Measurements from ENCODE around the gene CCDC12. TPM values are rescaled to one million over a fixed set of nuclear protein-coding genes. Genes with fewer than 3 reads are reported as not detected.

The CCDC12 gene
- total and polyA plus RNA-seq, 4 experiments from 2014 or later = 59.3 to 102 (median 73.0) TPM

DNA sequence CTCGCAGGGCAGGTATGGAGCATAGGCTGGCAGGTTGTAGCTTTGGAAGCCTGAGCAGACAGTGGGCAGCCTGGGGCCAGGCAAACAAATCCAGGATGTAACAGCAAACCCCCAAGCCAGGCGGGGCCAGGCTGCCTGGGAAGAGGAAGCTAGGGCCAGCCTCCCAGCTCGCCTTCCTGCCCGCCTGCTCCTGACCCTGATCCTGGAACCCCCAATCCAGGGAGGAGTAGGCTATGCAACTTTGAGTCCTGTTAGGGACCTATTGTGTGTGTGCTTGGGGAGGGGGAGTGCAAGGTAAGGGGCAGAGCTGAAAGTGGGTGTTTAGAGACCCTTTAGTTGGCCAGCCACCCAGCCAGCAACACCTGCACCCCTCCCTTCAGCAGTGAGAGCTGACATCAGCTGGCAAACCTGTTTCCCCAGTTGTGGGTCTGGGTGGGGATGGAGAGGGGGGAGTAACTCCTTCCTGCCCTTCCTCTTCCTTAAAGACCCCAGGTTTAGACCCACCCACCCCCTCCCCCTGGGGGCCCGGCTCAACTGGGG is 5.5 kb upstream of the CCDC12 start:
- Mint-ChIP-seq H3K4me3 (peak overlapping the region; percentile 78 to 94 (median 91)), H3K4me1 (peaks cover 53 to 88% (median 72%) of the 10 kb centered on the region in 4 donors), H3K27me3 (no peaks in the 10 kb centered on the region), H3K36me3 (peaks cover 0 to 15% of the 10 kb centered on the region in 2 donors), H3K9me3 (no peaks in the 10 kb centered on the region), H3K27ac (peak overlapping the region in 6 of 7 donors; percentile 64 to 96 (median 90))
- Histone ChIP-seq H3K27ac (ENCODE audit: low read depth, low read length) (peak overlapping the region; percentile 91), H3K36me3 (ENCODE audit: insufficient read depth, low read length) (no peaks in the 10 kb centered on the region), H3K9me3 (ENCODE audit: control insufficient read depth in 1 of 2, low read length in 2 of 2) (no peaks in the 10 kb centered on the region), H3K27me3 (ENCODE audit: insufficient read depth, low read length) (no peaks in the 10 kb centered on the region), H3K4me1 (ENCODE audit: insufficient read depth, low read length) (peaks cover 89% of the 10 kb centered on the region), H3K4me3 (ENCODE audit: low read length in 2 of 2) (peak overlapping the region in 1 of 2 donors; percentile 23)
- intact Hi-C loops (cut with micrococcal nuclease) = no loop called here
- CTCF ChIA-PET (ENCODE audit: partially characterized antibody) = interaction anchor here (0.5 to 1.9 kb wide), 7 partner anchors 9 to 72 kb away, joined by 3 to 14 read pairs (median 3); no protein-coding TSS in a partner anchor
- DNase-seq = peak in 1 of 5 donors; percentile 28
- POLR2A ChIA-PET (ENCODE audit: partially characterized antibody) = interaction anchor here (1.0 to 13.4 kb wide), 8 partner anchors 8 to 59 kb away, joined by 3 to 222 read pairs (median 13); no protein-coding TSS in a partner anchor

DNA sequence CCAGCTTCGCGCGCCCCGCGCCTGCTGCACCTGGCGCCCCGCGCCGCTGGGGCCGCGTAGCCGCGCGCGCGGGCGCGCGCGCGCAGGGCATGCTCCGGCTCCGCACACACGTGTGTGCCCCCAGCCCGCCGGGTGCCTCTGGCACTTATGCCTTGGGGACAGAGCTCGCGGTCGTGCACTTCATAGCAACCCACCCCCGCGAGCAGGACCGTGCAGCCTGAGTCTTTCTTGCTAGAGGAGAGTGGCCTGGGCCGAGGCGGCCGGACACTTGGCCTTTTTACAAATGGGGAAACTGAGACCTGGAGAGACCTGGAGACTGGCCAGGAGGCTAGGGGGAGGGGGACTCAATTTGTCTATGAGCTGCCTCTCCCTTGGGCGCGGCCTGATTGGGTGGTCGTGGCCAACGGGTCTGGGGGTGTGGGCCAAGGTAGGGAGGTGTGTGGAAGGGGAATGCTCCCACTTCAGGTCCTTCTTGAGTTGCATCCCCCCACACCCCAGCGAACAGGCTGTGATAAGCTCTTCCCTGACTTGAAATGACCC is 3.5 kb upstream of the CCDC12 start:
- ChIA-PET CTCF (ENCODE audit: partially characterized antibody) (interaction anchor here (0.8 to 3.1 kb wide), 9 partner anchors 8 to 70 kb away, joined by 3 to 28 read pairs (median 5); no protein-coding TSS in a partner anchor), POLR2A (ENCODE audit: partially characterized antibody) (interaction anchor here (0.9 to 13.4 kb wide), 24 partner anchors 10 to 401 kb away, joined by 3 to 222 read pairs (median 5); partner anchors contain the start of genes PTPN23 and SETD2)
- Mint-ChIP-seq H3K27ac (peak overlapping the region; percentile 78 to 94 (median 90)), H3K9me3 (peaks cover 0 to 2% (median 0%) of the 10 kb centered on the region in 8 donors), H3K36me3 (peaks cover 0 to 22% of the 10 kb centered on the region in 2 donors), H3K27me3 (no peaks in the 10 kb centered on the region), H3K4me3 (peak overlapping the region; percentile 87 to 94 (median 91)), H3K4me1 (peaks cover 42 to 81% (median 62%) of the 10 kb centered on the region in 4 donors)
- Histone ChIP-seq H3K27ac (ENCODE audit: low read depth, low read length) (peak overlapping the region; percentile 91), H3K4me3 (ENCODE audit: low read length in 2 of 2) (peak overlapping the region; percentile 32 to 91), H3K9me3 (ENCODE audit: control insufficient read depth in 1 of 2, low read length in 2 of 2) (no peaks in the 10 kb centered on the region), H3K36me3 (ENCODE audit: insufficient read depth, low read length) (no peaks in the 10 kb centered on the region), H3K4me1 (ENCODE audit: insufficient read depth, low read length) (peaks cover 77% of the 10 kb centered on the region), H3K27me3 (ENCODE audit: insufficient read depth, low read length) (no peaks in the 10 kb centered on the region)
- peak in 1 of 5 donors; percentile 43 for DNase-seq
- intact Hi-C loops (cut with micrococcal nuclease) = loop anchor here (1.0 to 5.0 kb wide), 6 partner anchors 7 to 400 kb away; no protein-coding TSS in a partner anchor

DNA sequence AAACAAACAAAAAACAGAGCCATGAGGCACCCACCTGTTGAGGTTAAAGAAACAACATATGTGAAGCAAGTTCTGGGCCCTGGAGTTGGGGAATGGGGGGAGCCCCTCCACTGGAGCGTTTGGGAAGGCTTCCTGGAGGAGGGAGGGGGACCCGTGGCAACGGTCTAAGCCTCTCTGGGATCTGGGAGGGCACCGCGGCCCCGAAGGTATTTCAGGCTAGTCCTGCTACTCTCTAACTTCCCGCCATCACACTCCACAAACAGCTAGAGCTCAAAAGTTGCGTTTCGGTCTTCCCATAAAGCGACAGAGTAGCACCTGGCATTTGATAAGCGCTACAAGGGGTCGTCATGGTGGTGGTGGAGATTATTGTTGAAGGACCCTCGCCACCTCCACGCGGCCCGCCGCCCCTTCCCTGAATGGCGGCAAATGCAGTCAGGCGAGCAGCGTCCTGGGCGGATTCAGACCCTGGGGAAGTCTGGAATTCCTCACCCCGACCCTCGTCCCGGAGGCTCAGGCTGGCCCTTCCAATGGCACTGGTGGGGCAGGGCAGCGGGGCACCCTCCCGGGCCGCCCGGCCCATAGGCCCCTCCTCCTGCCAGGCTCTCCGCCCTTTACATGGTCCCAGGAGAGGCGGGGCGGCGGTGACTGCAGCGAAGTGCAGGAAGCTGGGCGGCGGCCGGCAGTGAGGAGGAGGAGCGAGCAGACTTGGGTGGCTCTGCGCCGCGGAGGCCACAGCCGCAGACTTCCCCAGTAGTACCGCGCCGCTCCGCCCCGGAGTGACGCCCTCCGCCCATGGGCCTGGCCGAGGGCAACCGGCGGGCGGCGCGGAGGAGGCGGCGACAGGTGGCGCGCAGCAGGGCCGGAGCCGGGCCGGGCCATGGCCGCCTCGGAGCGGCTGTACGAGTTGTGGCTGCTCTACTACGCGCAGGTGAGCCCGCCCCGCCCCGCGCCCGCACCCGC is 2.7 kb upstream of the CCDC12 start, which contains the start of gene NBEAL2:
Gene NBEAL2, plus strand, starts transcription at position 682 of the 960 bp plus-strand sequence. Its CDS starts 196 bp downstream, at position 878.
- intact Hi-C loops (cut with micrococcal nuclease) = loop anchor here (1.0 to 5.0 kb wide), 6 partner anchors 8 to 401 kb away; no protein-coding TSS in a partner anchor
- Mint-ChIP-seq H3K27me3 (no peaks in the 10 kb centered on the region), H3K27ac (peak within 1 kb of the TSS; percentile 93 to 96 (median 93)), H3K4me3 (peak within 1 kb of the TSS; percentile 89 to 94 (median 91)), H3K36me3 (peaks cover 6 to 25% of the 10 kb centered on the region in 2 donors), H3K4me1 (peaks cover 41 to 81% (median 62%) of the 10 kb centered on the region in 4 donors), H3K9me3 (peaks cover 0 to 2% (median 0%) of the 10 kb centered on the region in 8 donors)
- H3K27me3 ChIP-seq (ENCODE audit: insufficient read depth, low read length) = no peaks in the 10 kb centered on the region
- ChIA-PET POLR2A (ENCODE audit: partially characterized antibody) (interaction anchor here (0.8 to 13.4 kb wide), 25 partner anchors 9 to 401 kb away, joined by 3 to 222 read pairs (median 5); partner anchors contain the start of genes PTPN23 and SETD2), CTCF (ENCODE audit: partially characterized antibody) (interaction anchor here (1.0 to 3.1 kb wide), 8 partner anchors 9 to 185 kb away, joined by 3 to 28 read pairs (median 6); partner anchors contain the start of gene SETD2)
- peak; percentile 93 to 96 (median 94) for DNase-seq
- H3K4me1 ChIP-seq (ENCODE audit: insufficient read depth, low read length) = peaks cover 77% of the 10 kb centered on the region
- H3K27ac ChIP-seq (ENCODE audit: low read depth, low read length) = peak within 1 kb of the TSS; percentile 91
- peak within 1 kb of the TSS; percentile 87 to 91 for H3K4me3 ChIP-seq (ENCODE audit: low read length in 2 of 2)
- H3K36me3 ChIP-seq (ENCODE audit: insufficient read depth, low read length) = no peaks in the 10 kb centered on the region
- H3K9me3 ChIP-seq (ENCODE audit: control insufficient read depth in 1 of 2, low read length in 2 of 2) = no peaks in the 10 kb centered on the region

DNA sequence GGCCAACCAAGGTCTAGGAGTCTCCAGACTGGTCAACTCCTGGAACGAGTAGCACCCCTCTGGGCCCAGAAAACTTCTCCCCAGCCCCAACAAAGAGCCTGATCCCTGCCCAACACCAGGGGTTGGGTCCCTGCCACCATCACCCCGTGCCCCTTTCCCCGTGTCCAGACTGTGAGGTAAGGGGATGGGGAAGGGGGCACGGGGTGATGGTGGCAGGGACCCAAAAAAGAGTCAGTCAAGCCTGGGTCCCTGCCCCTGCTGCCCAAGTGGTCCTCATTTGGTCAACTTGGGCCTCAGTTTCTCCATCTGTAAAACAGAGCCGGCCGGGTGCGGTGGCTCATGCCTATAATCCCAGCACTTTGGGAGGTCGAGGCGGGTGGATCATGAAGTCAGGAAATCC is 1.8 kb upstream of the CCDC12 start:
- ChIA-PET POLR2A (ENCODE audit: partially characterized antibody) (interaction anchor here (1.1 to 13.4 kb wide), 13 partner anchors 12 to 402 kb away, joined by 3 to 222 read pairs (median 7); partner anchors contain the start of genes PTPN23 and SETD2), CTCF (ENCODE audit: partially characterized antibody) (interaction anchor here (1.0 to 3.1 kb wide), 5 partner anchors 9 to 186 kb away, joined by 3 to 28 read pairs (median 4); partner anchors contain the start of gene SETD2)
- no peaks in the 10 kb centered on the region for H3K27me3 Mint-ChIP-seq
- peaks cover 7 to 25% of the 10 kb centered on the region in 2 donors for H3K36me3 Mint-ChIP-seq
- Histone ChIP-seq H3K4me1 (ENCODE audit: insufficient read depth, low read length) (peaks cover 77% of the 10 kb centered on the region), H3K36me3 (ENCODE audit: insufficient read depth, low read length) (no peaks in the 10 kb centered on the region), H3K9me3 (ENCODE audit: control insufficient read depth in 1 of 2, low read length in 2 of 2) (no peaks in the 10 kb centered on the region), H3K27ac (ENCODE audit: low read depth, low read length) (peak overlapping the region; percentile 91), H3K27me3 (ENCODE audit: insufficient read depth, low read length) (no peaks in the 10 kb centered on the region), H3K4me3 (ENCODE audit: low read length in 2 of 2) (no peak overlapping the region)
- intact Hi-C loops (cut with micrococcal nuclease) = loop anchor here (5.0 kb wide), 2 partner anchors 59 to 79 kb away; no protein-coding TSS in a partner anchor
- H3K4me1 Mint-ChIP-seq = peaks cover 44 to 80% (median 63%) of the 10 kb centered on the region in 4 donors
- H3K9me3 Mint-ChIP-seq = peaks cover 0 to 2% (median 0%) of the 10 kb centered on the region in 8 donors
- H3K4me3 Mint-ChIP-seq = peak overlapping the region; percentile 85 to 100 (median 88)
- H3K27ac Mint-ChIP-seq = peak overlapping the region; percentile 84 to 100 (median 92)
- no peak for DNase-seq

DNA sequence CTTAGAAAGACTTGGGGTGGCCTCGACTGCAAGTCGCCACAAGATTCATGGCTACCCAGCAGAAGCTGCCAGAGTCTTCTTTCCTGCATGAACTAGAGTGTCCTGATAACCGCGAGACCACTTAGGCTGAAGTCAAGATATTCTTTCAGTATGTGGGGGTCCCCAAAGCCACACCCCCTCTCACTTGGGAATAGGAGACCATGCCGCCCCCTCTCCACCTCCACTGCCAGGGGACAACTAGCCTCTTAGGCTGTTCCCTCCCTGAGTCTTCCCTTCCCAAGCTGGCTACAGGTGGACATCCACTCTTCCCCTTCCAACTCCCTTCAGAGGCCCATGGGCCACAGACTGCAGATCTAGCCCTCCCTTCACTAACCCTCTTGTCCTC is 1.3 kb upstream of the CCDC12 start:
- peak overlapping the region; percentile 72 to 100 (median 90) for H3K27ac Mint-ChIP-seq
- ChIA-PET CTCF (ENCODE audit: partially characterized antibody) (interaction anchor here (1.1 to 3.1 kb wide), 2 partner anchors 21 to 31 kb away, joined by 3 to 28 read pairs; no protein-coding TSS in a partner anchor), POLR2A (ENCODE audit: partially characterized antibody) (interaction anchor here (1.1 to 13.4 kb wide), 8 partner anchors 12 to 55 kb away, joined by 3 to 222 read pairs (median 7); no protein-coding TSS in a partner anchor)
- Histone ChIP-seq H3K27me3 (ENCODE audit: insufficient read depth, low read length) (no peaks in the 10 kb centered on the region), H3K4me3 (ENCODE audit: low read length in 2 of 2) (no peak overlapping the region), H3K27ac (ENCODE audit: low read depth, low read length) (no peak overlapping the region), H3K9me3 (ENCODE audit: control insufficient read depth in 1 of 2, low read length in 2 of 2) (no peaks in the 10 kb centered on the region), H3K4me1 (ENCODE audit: insufficient read depth, low read length) (peaks cover 75% of the 10 kb centered on the region), H3K36me3 (ENCODE audit: insufficient read depth, low read length) (no peaks in the 10 kb centered on the region)
- intact Hi-C loops (cut with micrococcal nuclease) = loop anchor here (2.0 to 5.0 kb wide), 3 partner anchors 59 to 187 kb away; partner anchors contain the start of gene SETD2
- peaks cover 44 to 78% (median 61%) of the 10 kb centered on the region in 4 donors for H3K4me1 Mint-ChIP-seq
- no peak for DNase-seq
- peaks cover 0 to 2% (median 0%) of the 10 kb centered on the region in 8 donors for H3K9me3 Mint-ChIP-seq
- H3K27me3 Mint-ChIP-seq = no peaks in the 10 kb centered on the region
- H3K4me3 Mint-ChIP-seq = peak overlapping the region; percentile 26 to 100 (median 74)
- peaks cover 7 to 25% of the 10 kb centered on the region in 2 donors for H3K36me3 Mint-ChIP-seq
